Kidney epithelial cell (primary cell): ENCODE results near the gene PRPF6. TPM values are rescaled to one million over a fixed set of nuclear protein-coding genes. Genes with fewer than 3 reads are reported as not detected.

Experiments used
- DNase-seq: peaks from one replicate; pipeline ENCODE4 v3.0.0-alpha.2; 2010; ENCODE audit warnings: low read depth
- H3K27me3 ChIP-seq: 2 replicates; pipeline ENCODE4 v1.6.0; 2011; ENCODE audit warnings: low read length; ENCODE audit not compliant: control insufficient read depth, insufficient read depth
- H3K36me3 ChIP-seq: 2 replicates; pipeline ENCODE4 v1.5.1; 2011; ENCODE audit warnings: low read length; ENCODE audit not compliant: control insufficient read depth, insufficient read depth
- H3K4me3 ChIP-seq: 2 replicates; pipeline ENCODE4 v1.5.1; 2011; ENCODE audit warnings: low read depth, mild to moderate bottlenecking, control low read depth, low read length
- CTCF ChIP-seq: IDR thresholded peaks from 2 replicates; pipeline ENCODE4 v1.5.1; 2011; ENCODE audit warnings: mild to moderate bottlenecking, moderate library complexity, low read length, control low read depth, inconsistent platforms; ENCODE audit not compliant: insufficient read depth, poor library complexity, severe bottlenecking
- total RNA-seq: library from RNA; depleted of rRNA; stranded (reverse); fragments of >200 nt; gene quantifications from 2 replicates; pipeline ENCODE4 v1.2.3, GENCODE V29; 2015

The PRPF6 gene
- total RNA-seq, 1 donor from 2014 or later: 78.5 TPM

DNA sequence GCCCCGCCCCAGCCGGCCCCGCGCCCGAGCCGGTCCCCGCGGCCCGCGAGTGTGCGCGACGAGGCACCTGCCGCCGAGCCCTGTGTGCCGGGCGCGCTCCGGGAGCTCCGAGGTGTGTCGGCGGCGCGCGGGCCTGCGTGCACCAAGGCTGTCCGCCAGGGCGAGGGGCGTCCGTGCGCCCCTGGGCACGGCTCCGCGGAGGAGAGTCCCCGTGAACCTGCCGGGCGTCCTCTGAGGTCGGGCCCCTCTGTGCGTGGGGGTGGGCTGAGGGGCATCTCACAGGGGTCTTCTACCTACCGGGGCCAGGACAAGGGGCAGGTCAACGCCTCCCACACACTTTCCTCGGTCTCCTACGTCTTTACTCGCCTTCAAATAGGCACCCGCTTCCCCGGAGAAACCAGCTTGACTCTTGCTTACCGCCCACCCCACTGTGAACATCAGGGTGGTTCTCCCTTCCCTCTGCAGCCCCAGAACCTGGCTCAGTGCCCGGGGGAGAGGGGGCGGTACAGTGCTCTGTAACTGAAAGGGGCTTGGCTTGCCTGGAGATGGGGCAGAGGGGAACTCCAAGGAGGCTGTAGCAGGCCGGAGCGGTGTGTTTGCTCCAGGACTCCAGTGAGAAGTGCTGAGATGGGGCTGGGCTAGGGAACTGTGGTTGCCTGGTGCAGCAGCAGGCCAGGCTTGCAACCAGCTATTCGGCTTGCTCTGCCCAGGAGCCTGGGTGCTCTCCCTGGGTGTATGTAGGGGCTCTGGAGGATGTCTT, 1.2 kb upstream of the PRPF6 start, which contains the start of gene SAMD10:
SAMD10 (minus strand) TSS at position 86 of the 760 bp plus-strand sequence. CDS start 175 bp downstream, outside the sequence.
- H3K4me3 ChIP-seq: peak within 1 kb of the TSS; percentile 54
- no peak for TF ChIP-seq CTCF
- DNase-seq: no peak
- H3K27me3 ChIP-seq: no peaks in the 10 kb centered on the region
- H3K36me3 ChIP-seq: peaks cover under 1% of the 10 kb centered on the region

GRCh38 chr20:63980317-63980805, 571 bp upstream of the PRPF6 start:
- no peak for TF ChIP-seq CTCF
- peaks cover 2% of the 10 kb centered on the region for H3K36me3 ChIP-seq
- H3K4me3 ChIP-seq: peak overlapping the region; percentile 98
- no peak for DNase-seq
- no peaks in the 10 kb centered on the region for H3K27me3 ChIP-seq

DNA sequence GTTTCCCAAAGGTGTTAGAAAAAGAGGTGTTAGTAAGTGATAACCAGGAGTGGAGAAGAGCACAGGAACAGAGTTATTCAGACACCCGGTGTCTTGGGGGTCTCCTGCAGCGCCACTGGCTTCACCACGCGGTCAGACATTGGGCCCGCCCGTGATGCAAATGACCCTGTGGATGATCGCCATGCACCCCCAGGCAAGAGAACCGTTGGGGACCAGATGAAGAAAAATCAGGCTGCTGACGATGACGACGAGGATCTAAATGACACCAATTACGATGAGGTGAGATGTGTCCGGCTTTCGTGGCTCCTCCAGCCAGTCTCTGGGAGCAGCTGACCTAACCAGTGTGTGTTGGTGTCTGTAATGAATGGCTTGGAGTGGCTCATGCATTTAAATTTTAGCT, 2.0 kb downstream of the PRPF6 start:
- no peak overlapping the region for H3K4me3 ChIP-seq
- TF ChIP-seq CTCF: no peak
- DNase-seq: no peak
- H3K27me3 ChIP-seq: no peaks in the 10 kb centered on the region
- H3K36me3 ChIP-seq: peaks cover 2% of the 10 kb centered on the region

GRCh38 chr20:64000906-64001305, 20.0 kb downstream of the PRPF6 start:
- DNase-seq: no peak
- Histone ChIP-seq H3K4me3 (no peak overlapping the region), H3K27me3 (no peaks in the 10 kb centered on the region), H3K36me3 (peaks cover 2% of the 10 kb centered on the region)
- TF ChIP-seq CTCF: no peak

DNA sequence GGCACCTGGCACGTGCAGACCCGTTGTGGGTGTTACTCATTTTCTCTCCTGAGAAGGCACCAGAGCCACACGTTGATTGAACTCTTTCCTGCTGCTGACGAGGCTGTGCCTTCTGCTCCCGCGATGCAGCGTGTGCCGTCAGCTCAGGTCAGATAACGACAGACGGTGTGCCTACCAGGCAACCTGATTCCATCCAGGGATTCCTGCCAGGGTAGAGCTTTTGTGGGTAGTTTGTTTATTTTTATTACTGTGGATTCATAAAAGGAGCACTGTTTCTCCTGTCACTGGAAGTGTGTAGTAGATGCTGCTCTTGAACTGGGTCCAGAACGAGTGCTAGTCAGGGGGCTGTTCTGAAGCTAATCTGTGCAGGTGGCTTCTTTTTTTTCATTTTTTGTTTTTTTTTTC, 20.7 kb downstream of the PRPF6 start:
- Histone ChIP-seq H3K27me3 (no peaks in the 10 kb centered on the region), H3K4me3 (no peak overlapping the region), H3K36me3 (peaks cover 2% of the 10 kb centered on the region)
- no peak for DNase-seq
- TF ChIP-seq CTCF: no peak
